Measurements from ENCODE around the gene RPL21.
A peak's percentile ranks its signal among the peaks of the same experiment; 100 is the strongest.

The RPL21 gene

GRCh38 chr13:27273658-27274425 is 22.5 kb downstream of the RPL21 start (continued):
- TF ChIP-seq ZNF692 (tag by site-specific recombination; IDR thresholded peaks at IDR 0.05) (peak; percentile 85), IKZF3 (tag by site-specific recombination; IDR thresholded peaks at IDR 0.05) (0 out of 2 replicates have a peak, but pooled peaks have one; percentile 8), ZBTB1 (tag by site-specific recombination; IDR thresholded peaks at IDR 0.05) (no peak), ZNF366 (tag by site-specific recombination; conservative IDR thresholded peaks at IDR 0.05) (no peak), ZNF394 (tag by site-specific recombination; IDR thresholded peaks at IDR 0.05; ENCODE audit: borderline replicate concordance) (no peak), ZNF473 (tag by site-specific recombination; IDR thresholded peaks at IDR 0.05) (no peak), WT1 (tag by site-specific recombination; IDR thresholded peaks at IDR 0.05) (peak; percentile 95), PRDM4 (tag by site-specific recombination; IDR thresholded peaks at IDR 0.05) (0 out of 2 replicates have a peak, but pooled peaks have one; percentile 22), ZNF514 (tag by site-specific recombination; IDR thresholded peaks at IDR 0.05) (no peak), ZFP3 (tag by site-specific recombination; IDR thresholded peaks at IDR 0.05; ENCODE audit: low read depth) (no peak), INSM2 (tag by site-specific recombination; IDR thresholded peaks at IDR 0.05) (no peak), ZNF24 (tag by site-specific recombination; IDR thresholded peaks at IDR 0.05) (no peak), ZNF214 (tag by site-specific recombination; IDR thresholded peaks at IDR 0.05; ENCODE audit: borderline replicate concordance) (no peak), ZNF311 (tag by site-specific recombination; IDR thresholded peaks at IDR 0.05; ENCODE audit: borderline replicate concordance) (no peak), ZNF341 (tag by site-specific recombination; IDR thresholded peaks at IDR 0.05; ENCODE audit: low read depth) (no peak), SCRT2 (tag by site-specific recombination; IDR thresholded peaks at IDR 0.05) (no peak), ZNF114 (tag by site-specific recombination; IDR thresholded peaks at IDR 0.05) (no peak), ZNF521 (tag by site-specific recombination; IDR thresholded peaks at IDR 0.05) (no peak), SETDB1 (IDR thresholded peaks at IDR 0.05; ENCODE audit: insufficient read length, low read length) (no peak), BCL6B (tag by site-specific recombination; IDR thresholded peaks at IDR 0.05) (no peak), TRIM28 (IDR thresholded peaks at IDR 0.05; ENCODE audit: borderline replicate concordance, low read length) (no peak), ZNF37A (tag by site-specific recombination; IDR thresholded peaks at IDR 0.05) (no peak), HOXD13 (CRISPR knock-in tag; IDR thresholded peaks at IDR 0.05; ENCODE audit: borderline replicate concordance) (no peak), PRDM10 (tag by site-specific recombination; IDR thresholded peaks at IDR 0.05) (peak; percentile 92), FEZF1 (tag by site-specific recombination; IDR thresholded peaks at IDR 0.05) (peak; percentile 76), RBAK (tag by site-specific recombination; IDR thresholded peaks at IDR 0.05) (no peak), ZEB2 (tag by site-specific recombination; IDR thresholded peaks at IDR 0.05) (no peak), ZNF404 (tag by site-specific recombination; IDR thresholded peaks at IDR 0.05) (no peak), ZBTB6 (tag by site-specific recombination; IDR thresholded peaks at IDR 0.05) (peak; percentile 71)
